HCT116 (cell line): ENCODE measurements around the gene NUDT2. TPM values are rescaled to one million over a fixed set of nuclear protein-coding genes. Genes with fewer than 3 reads are reported as not detected.

Experiments used
- ATAC-seq: fragments of 200-7000 bp; cut with Tn5 transposase; 2 replicates; pipeline ENCODE4 v1.9.1; 2020; ENCODE audit warnings: mild to moderate bottlenecking, moderate library complexity
- BruUV-seq: library from RNA; stranded (reverse); fragments of 400-500 nt; replicated peaks from 2 replicates; lab custom pipeline; 2021; lab: Mats Ljungman, UMichigan
- CTCF ChIA-PET: fragments of 300-600 bp; sonication (Branson Sonifier 250); formaldehyde crosslinking; loops from one replicate; lab custom pipeline; 2021; ENCODE audit warnings: antibody characterized with exemption; lab: Charles Lee
- POLR2A ChIA-PET: fragments of 300-600, 350-600 bp; sonication (Branson Sonifier 250); formaldehyde crosslinking; loops from one replicate; lab custom pipeline; 2021; ENCODE audit warnings: antibody characterized with exemption; lab: Charles Lee
- RAD21 ChIA-PET, 2 experiments: fragments of 300-600 bp; sonication (Branson Sonifier 250); formaldehyde crosslinking; loops; one replicate each; lab custom pipeline; 2023; ENCODE audit warnings: low total read pairs in 2 of 2; ENCODE audit not compliant: uncharacterized antibody in 2 of 2, unreplicated experiment in 2 of 2, low non-redundant PET in 1 of 2; lab: Charles Lee
- DNase-seq: peaks from one replicate; pipeline ENCODE4 v3.0.0-alpha.2; 2010; ENCODE audit warnings: low read depth, low spot score
- H2AFZ ChIP-seq: fragments of 200-600 bp; shearing (Covaris generic), sonication (generic); 2 replicates; pipeline ENCODE4 v1.6.1; 2017; ENCODE audit warnings: low read depth, mixed run types, mixed read lengths, antibody characterized with exemption, low read length; ENCODE audit not compliant: poor library complexity, severe bottlenecking
- H3K27ac ChIP-seq: 2 replicates; pipeline ENCODE4 v1.5.1; 2012; ENCODE audit warnings: low read depth, low read length
- H3K27me3 ChIP-seq: fragments of 200-600 bp; sonication (generic); 2 replicates; pipeline ENCODE4 v1.6.1; 2016; ENCODE audit warnings: mixed run types, low read length, mixed read lengths; ENCODE audit not compliant: insufficient read depth
- H3K36me3 ChIP-seq, 2 experiments: fragments of 200-500 bp in 1 of 2; fragments of 200-600 bp in 1 of 2; sonication (Bioruptor generic) in 1 of 2; sonication (generic) in 1 of 2; 2 replicates each; pipeline versions ENCODE4 v1.5.1 to v1.6.1; 2014 to 2016; ENCODE audit warnings: low read length in 2 of 2, inconsistent platforms in 1 of 2, mixed read lengths in 1 of 2, mixed run types in 1 of 2; ENCODE audit not compliant: insufficient read depth in 2 of 2, control insufficient read depth in 1 of 2
- H3K4me1 ChIP-seq, 2 experiments: fragments of 200-600 bp in 1 of 2; sonication (generic) in 1 of 2; 2 replicates each; pipeline versions ENCODE4 v1.5.1 to v1.6.1; 2012 to 2017; ENCODE audit warnings: low read length in 2 of 2, inconsistent platforms in 1 of 2, mild to moderate bottlenecking in 1 of 2, mixed read lengths in 1 of 2, mixed run types in 1 of 2, moderate library complexity in 1 of 2; ENCODE audit not compliant: insufficient read depth in 2 of 2, control insufficient read depth in 1 of 2
- H3K4me2 ChIP-seq: fragments of 200-600 bp; sonication (generic); 2 replicates; pipeline ENCODE4 v1.6.1; 2017; ENCODE audit warnings: mixed run types, low read length, mixed read lengths
- H3K4me3 ChIP-seq, 2 experiments: fragments of 200-600 bp in 1 of 2; sonication (generic) in 1 of 2; replicated peaks in 1 of 2; 2 replicates each; pipeline ENCODE4 v1.5.1; 2011 to 2016; ENCODE audit warnings: low read length in 2 of 2, control low read depth in 1 of 2, low read depth in 1 of 2, mild to moderate bottlenecking in 1 of 2, mixed read lengths in 1 of 2, mixed run types in 1 of 2
- H3K79me2 ChIP-seq: fragments of 200-600 bp; sonication (generic); 2 replicates; pipeline ENCODE4 v1.6.1; 2017; ENCODE audit warnings: mild to moderate bottlenecking, mixed run types, low read length, moderate library complexity, mixed read lengths; ENCODE audit not compliant: insufficient read depth
- H3K9ac ChIP-seq: fragments of 200-600 bp; sonication (generic); 2 replicates; pipeline ENCODE4 v1.6.1; 2016; ENCODE audit warnings: low read length, mixed read lengths
- H3K9me2 ChIP-seq: fragments of 200-600 bp; sonication (generic), shearing (Covaris generic); 2 replicates; pipeline ENCODE4 v1.6.1; 2017; ENCODE audit warnings: mixed run types, mild to moderate bottlenecking, moderate library complexity; ENCODE audit not compliant: insufficient read depth
- H3K9me3 ChIP-seq, 2 experiments: fragments of 200-500 bp in 1 of 2; fragments of 200-600 bp in 1 of 2; sonication (Bioruptor generic) in 1 of 2; sonication (generic) in 1 of 2; 2 replicates each; pipeline ENCODE4 v1.6.1; 2014 to 2017; ENCODE audit warnings: low read length in 2 of 2, mixed read lengths in 2 of 2, inconsistent platforms in 1 of 2, low read depth in 1 of 2, mild to moderate bottlenecking in 1 of 2, mixed run types in 1 of 2, moderate library complexity in 1 of 2; ENCODE audit not compliant: control insufficient read depth in 1 of 2, insufficient read depth in 1 of 2
- H4K20me1 ChIP-seq: fragments of 200-600 bp; sonication (generic), shearing (Covaris generic); 2 replicates; pipeline ENCODE4 v1.6.1; 2017; ENCODE audit warnings: mixed run types, mild to moderate bottlenecking, moderate library complexity; ENCODE audit not compliant: insufficient read depth
- CBX3 ChIP-seq: IDR thresholded peaks from 2 replicates; pipeline ENCODE4 v1.6.1; 2012; ENCODE audit warnings: low read depth
- EGR1 ChIP-seq: IDR thresholded peaks from 2 replicates; pipeline ENCODE4 v1.6.1; 2012; ENCODE audit warnings: low read depth
- ELF1 ChIP-seq: IDR thresholded peaks from 2 replicates; pipeline ENCODE4 v1.6.1; 2012; ENCODE audit warnings: low read depth, borderline replicate concordance
- EZH2 ChIP-seq: fragments of 200-600 bp; sonication (generic); IDR thresholded peaks from 2 replicates; pipeline ENCODE4 v1.6.1; 2017; ENCODE audit warnings: antibody characterized with exemption, mixed run types
- JUND ChIP-seq: IDR thresholded peaks from 2 replicates; pipeline ENCODE4 v1.6.1; 2012
- RAD21 ChIP-seq: IDR thresholded peaks from 2 replicates; pipeline ENCODE4 v1.6.1; 2012; ENCODE audit warnings: low read depth, mild to moderate bottlenecking
- SIN3A ChIP-seq: IDR thresholded peaks from 2 replicates; pipeline ENCODE4 v1.6.1; 2012; ENCODE audit warnings: low read depth
- SP1 ChIP-seq: IDR thresholded peaks from 2 replicates; pipeline ENCODE4 v1.6.1; 2012; ENCODE audit warnings: low read depth
- TCF7L2 ChIP-seq: IDR thresholded peaks from 2 replicates; pipeline ENCODE4 v1.7.0; 2011; ENCODE audit warnings: borderline replicate concordance, inconsistent platforms; ENCODE audit not compliant: insufficient read depth, insufficient read length; ENCODE audit errors: extremely low read depth
- ZFX ChIP-seq: fragments of 450-650 bp; IDR thresholded peaks from 2 replicates; pipeline ENCODE4 v1.6.1; 2017
- ZNF274 ChIP-seq: fragments of 200-500 bp; sonication (Bioruptor generic); IDR thresholded peaks from 2 replicates; pipeline ENCODE4 v1.6.1; 2014; ENCODE audit warnings: mild to moderate bottlenecking, low read depth, low read length, inconsistent platforms
- intact Hi-C: fragments of 100-400 bp; cut with micrococcal nuclease; formaldehyde crosslinking; loops from 2 replicates; pipeline ENCODE4 v1.10.0; 2022
- total RNA-seq: library from RNA; stranded (reverse); gene quantifications from one replicate; pipeline ENCODE4 v1.2.1, GENCODE V29; 2021; ENCODE audit not compliant: unreplicated experiment
- TF ChIP-seq, protein P1 (sequence below): IDR thresholded peaks from 2 replicates; pipeline ENCODE4 v1.6.1; 2012; ENCODE audit warnings: low read depth
- TF ChIP-seq, protein P2 (sequence below): IDR thresholded peaks from 2 replicates; pipeline ENCODE4 v1.6.1; 2011; ENCODE audit warnings: mild to moderate bottlenecking, low read length, moderate library complexity; ENCODE audit not compliant: insufficient replicate concordance; ENCODE audit errors: extremely low read depth

The NUDT2 gene
- total RNA-seq, 1 experiment from 2014 or later: 39.3 TPM

GRCh38 chr9:34372467-34373011 is 43.2 kb downstream of the NUDT2 start:
- ChIA-PET CTCF (interaction anchor here (0.9 kb wide), 1 partner anchor 40 kb away, joined by 3 read pairs; no protein-coding TSS in a partner anchor), POLR2A (no interaction called here), RAD21 (no interaction called here)
- no peaks in the 10 kb centered on the region for H3K27me3 ChIP-seq
- intact Hi-C loops: no loop called here
- no TSS peak for BruUV-seq
- H3K9ac ChIP-seq: no peak overlapping the region
- H3K9me3 ChIP-seq: no peaks in the 10 kb centered on the region
- H3K4me1 ChIP-seq: peaks cover 15 to 24% of the 10 kb centered on the region in 2 experiments
- TF ChIP-seq ZFX (no peak), ELF1 (no peak), SP1 (no peak), EZH2 (no peak), SIN3A (no peak), RAD21 (no peak), EGR1 (no peak), ZNF274 (no peak), JUND (no peak), TCF7L2 (no peak), CBX3 (no peak)
- TF ChIP-seq, protein P1, sequence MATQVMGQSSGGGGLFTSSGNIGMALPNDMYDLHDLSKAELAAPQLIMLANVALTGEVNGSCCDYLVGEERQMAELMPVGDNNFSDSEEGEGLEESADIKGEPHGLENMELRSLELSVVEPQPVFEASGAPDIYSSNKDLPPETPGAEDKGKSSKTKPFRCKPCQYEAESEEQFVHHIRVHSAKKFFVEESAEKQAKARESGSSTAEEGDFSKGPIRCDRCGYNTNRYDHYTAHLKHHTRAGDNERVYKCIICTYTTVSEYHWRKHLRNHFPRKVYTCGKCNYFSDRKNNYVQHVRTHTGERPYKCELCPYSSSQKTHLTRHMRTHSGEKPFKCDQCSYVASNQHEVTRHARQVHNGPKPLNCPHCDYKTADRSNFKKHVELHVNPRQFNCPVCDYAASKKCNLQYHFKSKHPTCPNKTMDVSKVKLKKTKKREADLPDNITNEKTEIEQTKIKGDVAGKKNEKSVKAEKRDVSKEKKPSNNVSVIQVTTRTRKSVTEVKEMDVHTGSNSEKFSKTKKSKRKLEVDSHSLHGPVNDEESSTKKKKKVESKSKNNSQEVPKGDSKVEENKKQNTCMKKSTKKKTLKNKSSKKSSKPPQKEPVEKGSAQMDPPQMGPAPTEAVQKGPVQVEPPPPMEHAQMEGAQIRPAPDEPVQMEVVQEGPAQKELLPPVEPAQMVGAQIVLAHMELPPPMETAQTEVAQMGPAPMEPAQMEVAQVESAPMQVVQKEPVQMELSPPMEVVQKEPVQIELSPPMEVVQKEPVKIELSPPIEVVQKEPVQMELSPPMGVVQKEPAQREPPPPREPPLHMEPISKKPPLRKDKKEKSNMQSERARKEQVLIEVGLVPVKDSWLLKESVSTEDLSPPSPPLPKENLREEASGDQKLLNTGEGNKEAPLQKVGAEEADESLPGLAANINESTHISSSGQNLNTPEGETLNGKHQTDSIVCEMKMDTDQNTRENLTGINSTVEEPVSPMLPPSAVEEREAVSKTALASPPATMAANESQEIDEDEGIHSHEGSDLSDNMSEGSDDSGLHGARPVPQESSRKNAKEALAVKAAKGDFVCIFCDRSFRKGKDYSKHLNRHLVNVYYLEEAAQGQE: no peak
- TF ChIP-seq, protein P2, sequence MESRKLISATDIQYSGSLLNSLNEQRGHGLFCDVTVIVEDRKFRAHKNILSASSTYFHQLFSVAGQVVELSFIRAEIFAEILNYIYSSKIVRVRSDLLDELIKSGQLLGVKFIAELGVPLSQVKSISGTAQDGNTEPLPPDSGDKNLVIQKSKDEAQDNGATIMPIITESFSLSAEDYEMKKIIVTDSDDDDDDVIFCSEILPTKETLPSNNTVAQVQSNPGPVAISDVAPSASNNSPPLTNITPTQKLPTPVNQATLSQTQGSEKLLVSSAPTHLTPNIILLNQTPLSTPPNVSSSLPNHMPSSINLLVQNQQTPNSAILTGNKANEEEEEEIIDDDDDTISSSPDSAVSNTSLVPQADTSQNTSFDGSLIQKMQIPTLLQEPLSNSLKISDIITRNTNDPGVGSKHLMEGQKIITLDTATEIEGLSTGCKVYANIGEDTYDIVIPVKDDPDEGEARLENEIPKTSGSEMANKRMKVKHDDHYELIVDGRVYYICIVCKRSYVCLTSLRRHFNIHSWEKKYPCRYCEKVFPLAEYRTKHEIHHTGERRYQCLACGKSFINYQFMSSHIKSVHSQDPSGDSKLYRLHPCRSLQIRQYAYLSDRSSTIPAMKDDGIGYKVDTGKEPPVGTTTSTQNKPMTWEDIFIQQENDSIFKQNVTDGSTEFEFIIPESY: no peak
- TF ChIP-seq, all 23 proteins: peak for 0
- no peak for DNase-seq
- H3K27ac ChIP-seq: no peak overlapping the region
- H3K4me3 ChIP-seq: no peak overlapping the region
- no peak overlapping the region for H2AFZ ChIP-seq
- no peak overlapping the region for H3K4me2 ChIP-seq
- peaks cover 0 to 2% of the 10 kb centered on the region in 2 experiments; a peak in 1 of 4 replicates for H3K36me3 ChIP-seq
- no peaks in the 10 kb centered on the region for H3K79me2 ChIP-seq
- no peaks in the 10 kb centered on the region for H4K20me1 ChIP-seq
- ATAC-seq: no peak
- no peaks in the 10 kb centered on the region for H3K9me2 ChIP-seq
